KMS-11 (cell line): ENCODE results near the gene KIF19.
A peak's percentile ranks its signal among the peaks of the same experiment; 100 is the strongest.

ENCODE experiments used
- H2AFZ ChIP-seq: fragments of 200-600 bp; sonication (generic); 2 replicates; pipeline ENCODE4 v1.6.1; 2016; ENCODE audit warnings: antibody characterized with exemption, mixed run types, low read depth
- H3K27ac ChIP-seq: fragments of 200-600 bp; sonication (generic); 2 replicates; pipeline ENCODE4 v1.6.1; 2016; ENCODE audit warnings: mild to moderate bottlenecking, mixed run types
- H3K27me3 ChIP-seq: fragments of 200-600 bp; sonication (generic); 2 replicates; pipeline ENCODE4 v1.6.1; 2017; ENCODE audit warnings: mild to moderate bottlenecking, low read depth, mixed run types, moderate library complexity; ENCODE audit not compliant: insufficient read depth
- H3K36me3 ChIP-seq: fragments of 200-600 bp; sonication (generic); 2 replicates; pipeline ENCODE4 v1.6.1; 2017; ENCODE audit warnings: mild to moderate bottlenecking, mixed run types; ENCODE audit not compliant: insufficient read depth
- H3K4me1 ChIP-seq: fragments of 200-600 bp; sonication (generic); 2 replicates; pipeline ENCODE4 v1.6.1; 2016; ENCODE audit warnings: mild to moderate bottlenecking, low read depth, mixed run types; ENCODE audit not compliant: poor library complexity, severe bottlenecking
- H3K4me2 ChIP-seq: fragments of 200-600 bp; sonication (generic); 2 replicates; pipeline ENCODE4 v1.7.0; 2016; ENCODE audit warnings: mild to moderate bottlenecking, mixed run types
- H3K4me3 ChIP-seq: fragments of 200-600 bp; sonication (generic); IDR thresholded peaks from 2 replicates; pipeline ENCODE4 v1.6.1; 2017; ENCODE audit warnings: low read depth, low read length, mixed read lengths; ENCODE audit not compliant: insufficient read depth
- H3K79me2 ChIP-seq: fragments of 200-600 bp; sonication (generic); 2 replicates; pipeline ENCODE4 v1.6.1; 2016; ENCODE audit warnings: low read depth, mixed run types; ENCODE audit not compliant: insufficient read depth
- H3K9ac ChIP-seq: fragments of 200-600 bp; sonication (generic); 2 replicates; pipeline ENCODE4 v1.6.1; 2016; ENCODE audit warnings: mild to moderate bottlenecking, mixed run types
- H4K20me1 ChIP-seq: fragments of 200-600 bp; sonication (generic); 2 replicates; pipeline ENCODE4 v1.6.1; 2016; ENCODE audit warnings: mild to moderate bottlenecking, mixed run types; ENCODE audit not compliant: insufficient read depth
- CTCF ChIP-seq: fragments of 200-600 bp; sonication (generic); conservative IDR thresholded peaks from 2 replicates; pipeline ENCODE4 v1.6.1; 2017; ENCODE audit warnings: low read depth, mild to moderate bottlenecking, antibody characterized with exemption, low read length, moderate library complexity, mixed read lengths

KIF19 gene

GRCh38 chr17:74373838-74374606, 48.0 kb downstream of the KIF19 start:
- Histone ChIP-seq H3K79me2 (no peaks in the 10 kb centered on the region), H3K36me3 (no peaks in the 10 kb centered on the region), H3K27me3 (peaks cover 62% of the 10 kb centered on the region), H4K20me1 (no peaks in the 10 kb centered on the region), H3K4me3 (no peak overlapping the region), H3K9ac (no peak overlapping the region), H3K27ac (no peak overlapping the region), H3K4me1 (no peaks in the 10 kb centered on the region), H3K4me2 (no peak overlapping the region), H2AFZ (no peak overlapping the region)
- no peak for TF ChIP-seq CTCF

DNA sequence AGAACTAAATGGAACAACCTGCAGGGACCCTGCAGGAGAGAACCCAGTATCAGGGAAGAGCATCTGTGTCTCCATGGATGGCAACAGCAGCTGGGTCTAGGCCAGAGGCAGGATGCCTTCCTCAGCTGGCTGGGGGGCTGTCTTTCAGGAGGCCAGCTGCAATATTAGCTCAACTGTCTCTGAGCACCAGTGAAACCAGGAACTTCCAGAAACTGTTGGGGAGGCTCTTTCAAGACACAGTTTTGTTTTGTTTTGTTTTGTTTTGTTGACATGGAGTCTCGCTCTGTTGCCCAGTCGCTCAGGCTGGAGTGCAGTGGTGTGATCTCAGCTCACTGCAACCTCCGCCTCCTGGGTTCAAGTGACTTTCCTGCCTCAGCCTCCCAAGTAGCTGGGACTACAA, 48.8 kb downstream of the KIF19 start:
- H3K36me3 ChIP-seq, result no peaks in the 10 kb centered on the region
- H3K27ac ChIP-seq, result no peak overlapping the region
- TF ChIP-seq CTCF, result no peak
- H3K4me3 ChIP-seq, result no peak overlapping the region
- no peaks in the 10 kb centered on the region for H3K4me1 ChIP-seq
- no peak overlapping the region for H3K4me2 ChIP-seq
- H3K9ac ChIP-seq, result no peak overlapping the region
- peaks cover 65% of the 10 kb centered on the region for H3K27me3 ChIP-seq
- H4K20me1 ChIP-seq, result no peaks in the 10 kb centered on the region
- H3K79me2 ChIP-seq, result no peaks in the 10 kb centered on the region
- no peak overlapping the region for H2AFZ ChIP-seq

- no peak overlapping the region for H2AFZ ChIP-seq
- H3K27ac ChIP-seq, result no peak overlapping the region
- peaks cover 89% of the 10 kb centered on the region for H3K27me3 ChIP-seq
- H3K4me1 ChIP-seq, result no peaks in the 10 kb centered on the region
- H3K4me3 ChIP-seq, result no peak overlapping the region
- no peaks in the 10 kb centered on the region for H3K36me3 ChIP-seq
- H3K9ac ChIP-seq, result no peak overlapping the region
- no peaks in the 10 kb centered on the region for H3K79me2 ChIP-seq
- H3K4me2 ChIP-seq, result no peak overlapping the region
- H4K20me1 ChIP-seq, result no peaks in the 10 kb centered on the region
- peak; percentile 81 for TF ChIP-seq CTCF
Observed at GRCh38 chr17:74379495-74380085, 53.6 kb downstream of the KIF19 start.

- Histone ChIP-seq H3K4me3 (no peak overlapping the region), H3K4me2 (no peak overlapping the region), H3K36me3 (no peaks in the 10 kb centered on the region), H4K20me1 (no peaks in the 10 kb centered on the region), H2AFZ (no peak overlapping the region), H3K27ac (no peak overlapping the region), H3K79me2 (no peaks in the 10 kb centered on the region), H3K27me3 (peaks cover 93% of the 10 kb centered on the region), H3K4me1 (no peaks in the 10 kb centered on the region), H3K9ac (no peak overlapping the region)
- no peak for TF ChIP-seq CTCF
Observed at GRCh38 chr17:74380086-74380958, 54.3 kb downstream of the KIF19 start.
